ENCODE data around the gene JAZF1. TPM values are rescaled to one million over a fixed set of nuclear protein-coding genes. Genes with fewer than 3 reads are reported as not detected.

Gene JAZF1
- total and polyA plus RNA-seq, 9 donors = 10.4 to 36.0 (median 19.9) TPM

- Histone ChIP-seq H3K4me3 (no peak overlapping the region), H3K36me3 (no peaks in the 10 kb centered on the region), H3K9me3 (no peaks in the 10 kb centered on the region), H3K27ac (no peak overlapping the region), H3K4me1 (ENCODE audit: insufficient read depth) (no peaks in the 10 kb centered on the region), H3K27me3 (no peaks in the 10 kb centered on the region)
- intact Hi-C loops (cut with DNase I) = no loop called here
- no peak for DNase-seq
- WGBS, 3 donors = 60 to 83% (median 70%) methylated on average over 1 of the region's 1 CpG
- no peak for TF ChIP-seq CTCF (IDR thresholded peaks at IDR 0.05)
- TF ChIP-seq POLR2A (IDR thresholded peaks at IDR 0.05) = no peak
- no peak for TF ChIP-seq EP300 (IDR thresholded peaks at IDR 0.05)
These were observed 217.5 kb downstream of the JAZF1 start for GRCh38 chr7:27963056-27963455.

- Histone ChIP-seq H3K27ac (no peak overlapping the region), H3K27me3 (no peaks in the 10 kb centered on the region), H3K4me3 (no peak overlapping the region), H3K36me3 (no peaks in the 10 kb centered on the region), H3K9me3 (no peaks in the 10 kb centered on the region), H3K4me1 (ENCODE audit: insufficient read depth) (no peaks in the 10 kb centered on the region)
- DNase-seq = no peak
- TF ChIP-seq POLR2A (IDR thresholded peaks at IDR 0.05) = no peak
- TF ChIP-seq CTCF (IDR thresholded peaks at IDR 0.05) = no peak
- intact Hi-C loops (cut with DNase I) = no loop called here
These were observed 218.3 kb downstream of the JAZF1 start for GRCh38 chr7:27962273-27962672.

- TF ChIP-seq POLR2A (IDR thresholded peaks at IDR 0.05) = no peak
- TF ChIP-seq EP300 (IDR thresholded peaks at IDR 0.05) = no peak
- TF ChIP-seq CTCF (IDR thresholded peaks at IDR 0.05) = no peak
- 91 to 95% (median 92%) methylated on average over 5 of the region's 5 CpGs for WGBS, 3 donors
- no peak overlapping the region for H3K4me3 ChIP-seq
These were observed 219.3 kb downstream of the JAZF1 start for GRCh38 chr7:27961255-27961654.

GRCh38 chr7:27960415-27960814 is 220.2 kb downstream of the JAZF1 start:
- WGBS, 3 donors = 94 to 100% (median 95%) methylated on average over 1 of the region's 1 CpG
- no peaks in the 10 kb centered on the region for H3K27me3 ChIP-seq
- intact Hi-C loops (cut with DNase I) = no loop called here
- H3K36me3 ChIP-seq = no peaks in the 10 kb centered on the region
- H3K4me1 ChIP-seq (ENCODE audit: insufficient read depth) = no peaks in the 10 kb centered on the region
- no peak overlapping the region for H3K27ac ChIP-seq
- DNase-seq = no peak
- no peak for TF ChIP-seq POLR2A (IDR thresholded peaks at IDR 0.05)
- TF ChIP-seq EP300 (IDR thresholded peaks at IDR 0.05) = no peak
- no peak for TF ChIP-seq CTCF (IDR thresholded peaks at IDR 0.05)
- no peaks in the 10 kb centered on the region for H3K9me3 ChIP-seq
- no peak overlapping the region for H3K4me3 ChIP-seq

More at GRCh38 chr7:27961255-27961654, 219.3 kb downstream of the JAZF1 start:
- Histone ChIP-seq H3K4me1 (ENCODE audit: insufficient read depth) (no peaks in the 10 kb centered on the region), H3K9me3 (no peaks in the 10 kb centered on the region), H3K27me3 (no peaks in the 10 kb centered on the region), H3K36me3 (no peaks in the 10 kb centered on the region), H3K27ac (no peak overlapping the region)
- DNase-seq = no peak
- intact Hi-C loops (cut with DNase I) = no loop called here
